GM18861 (cell line): Measurements from ENCODE around the gene GREB1L.

Experiments
- ATAC-seq: cut with Tn5 transposase; IDR thresholded peaks from one replicate; pipeline ENCODE4 v1.9.1; 2021; ENCODE audit not compliant: unreplicated experiment

The GREB1L gene

DNA sequence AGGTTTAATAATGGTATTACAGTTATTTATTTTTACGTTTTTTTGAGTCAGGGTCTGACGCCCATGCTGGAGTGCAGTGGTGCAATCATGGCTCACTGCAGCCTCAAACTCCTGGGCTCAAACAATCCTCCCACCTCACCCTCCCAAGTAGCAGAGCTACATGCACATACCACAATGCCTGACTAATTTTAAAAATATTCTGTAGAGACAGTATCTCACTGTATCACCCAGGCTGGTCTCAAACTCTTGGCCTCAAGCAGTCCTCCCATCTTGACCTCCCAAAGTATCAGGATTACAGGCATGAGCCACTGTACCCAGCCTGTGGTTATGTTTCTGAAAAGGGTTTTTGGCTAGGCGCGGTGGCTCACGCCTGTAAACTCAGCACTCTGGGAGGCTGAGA lies 237.7 kb downstream of the GREB1L start:
- no peak for ATAC-seq

DNA sequence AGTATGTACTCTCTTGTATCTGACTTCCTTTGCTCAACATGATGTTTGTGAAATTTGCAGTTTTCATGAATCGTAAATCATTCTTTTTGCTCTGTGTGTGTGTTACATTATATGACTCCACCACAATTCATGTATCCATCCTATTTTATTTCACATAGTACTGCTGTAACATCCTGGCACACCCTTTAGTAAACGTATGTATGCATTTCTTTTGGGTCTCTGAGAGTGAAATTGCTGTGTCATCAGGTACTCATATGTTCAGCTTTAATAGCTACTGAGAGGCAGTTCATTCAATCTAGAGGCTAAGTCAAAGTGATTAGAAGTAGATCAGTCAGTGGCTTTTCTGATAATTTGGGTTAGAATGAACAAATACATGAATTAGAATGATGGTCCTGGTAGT lies 239.7 kb downstream of the GREB1L start:
- ATAC-seq = no peak

DNA sequence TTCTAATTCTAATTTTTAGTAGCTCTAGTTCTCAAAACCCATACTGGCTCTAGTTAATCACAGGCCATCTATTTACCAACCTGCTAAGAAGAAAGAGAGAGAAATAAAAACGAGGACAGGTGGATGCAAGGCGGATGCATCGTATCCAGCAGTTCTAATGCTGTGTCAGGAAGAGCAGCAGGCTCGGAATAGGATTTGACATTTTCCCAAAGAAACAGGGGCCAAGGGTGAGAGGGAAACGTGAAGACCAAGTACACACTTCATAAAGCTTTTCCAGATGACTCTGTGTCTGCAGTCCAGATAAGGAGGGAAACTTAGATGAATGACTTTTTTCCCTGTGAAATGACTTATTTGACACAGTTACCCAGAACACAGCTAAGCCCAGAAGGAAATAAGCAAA lies 241.0 kb downstream of the GREB1L start:
- no peak for ATAC-seq

DNA sequence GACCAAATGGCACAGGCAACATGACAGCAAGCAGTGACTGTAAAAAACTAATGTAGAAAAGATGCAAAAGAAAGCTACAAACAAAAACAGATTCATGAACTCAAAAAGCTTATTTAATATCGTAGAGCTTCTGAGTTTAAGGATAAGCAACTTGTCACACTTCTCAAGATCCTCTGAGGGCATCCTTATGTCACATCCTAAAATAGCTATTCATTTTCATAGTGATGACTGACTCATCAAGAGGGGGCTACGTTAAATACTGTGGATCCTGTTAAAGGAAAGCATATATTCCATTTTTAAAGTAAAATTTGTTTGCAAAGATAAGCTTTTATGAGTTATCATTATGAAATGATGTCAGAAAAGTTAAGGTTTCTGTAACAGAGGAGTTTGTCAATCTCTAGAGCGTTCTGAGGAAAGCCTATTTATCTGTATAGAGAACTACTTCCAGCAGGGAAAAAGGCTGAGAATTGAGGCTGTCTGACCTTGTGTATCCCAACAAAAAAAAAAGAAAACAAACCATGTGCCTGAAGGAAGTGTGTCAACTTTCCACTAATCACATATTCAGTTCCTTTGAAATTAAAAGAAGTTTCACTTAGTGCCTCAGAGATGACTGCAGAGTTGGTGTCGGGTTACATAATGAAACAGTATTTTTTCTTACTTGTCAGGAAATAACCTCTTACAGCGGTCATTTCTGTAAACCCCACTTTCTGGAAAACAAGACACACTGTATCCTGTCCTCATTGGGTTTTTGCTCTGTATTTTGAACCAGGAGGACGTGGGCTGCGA lies 243.0 kb downstream of the GREB1L start:
- ATAC-seq = no peak

DNA sequence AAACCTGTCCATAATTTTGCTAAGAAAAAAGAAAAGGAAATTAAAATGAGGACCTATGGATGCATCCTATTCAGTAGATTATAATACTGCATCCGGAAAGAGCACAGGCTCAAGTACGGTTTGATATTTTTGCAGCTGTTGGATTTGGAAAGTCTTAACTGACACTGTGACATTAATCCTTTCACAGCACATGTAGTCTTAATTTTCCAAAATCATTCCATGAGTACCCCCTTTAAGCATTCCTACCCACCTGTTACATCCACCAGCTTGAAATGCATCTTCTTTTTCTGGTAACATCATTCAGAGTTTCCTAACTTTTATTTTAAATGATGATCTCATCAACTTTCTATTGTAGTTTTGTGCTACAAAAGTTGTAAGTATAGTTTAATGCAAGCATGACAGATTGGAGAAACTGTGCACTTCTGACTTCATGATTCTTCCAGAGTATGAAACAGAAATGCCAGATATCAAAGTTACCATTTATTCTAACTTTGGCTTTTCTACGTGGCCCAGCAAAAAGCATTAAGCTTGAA lies 244.9 kb downstream of the GREB1L start:
- no peak for ATAC-seq

DNA sequence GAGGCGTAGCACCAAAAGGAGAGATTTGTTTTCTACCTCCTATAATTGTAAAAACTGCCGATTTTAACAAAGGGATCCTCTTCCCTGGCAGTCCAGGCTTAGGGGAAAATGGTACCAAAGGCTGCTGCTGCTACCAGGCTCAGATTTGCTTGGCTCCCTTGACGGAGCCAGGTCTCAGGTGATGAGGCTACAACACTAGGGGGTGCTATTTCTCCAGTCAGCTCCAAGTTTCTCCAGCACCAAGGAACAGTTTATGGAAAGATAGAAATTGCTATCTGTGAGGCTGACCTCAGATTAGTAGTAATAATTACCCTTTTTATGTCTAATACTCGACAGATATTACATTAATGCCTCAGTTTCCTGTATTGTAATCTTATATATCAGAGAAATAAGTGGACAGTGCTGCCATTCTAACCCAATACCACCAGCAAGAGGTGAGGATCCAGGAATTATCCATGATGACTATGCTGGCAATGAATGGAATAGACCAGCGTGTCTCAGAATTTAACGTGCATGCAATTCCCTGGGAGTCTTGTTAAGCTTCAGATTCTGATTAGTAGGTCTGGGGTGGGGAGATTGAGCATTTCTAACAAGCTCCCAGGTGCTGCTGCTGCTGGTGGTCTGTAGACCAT lies 247.2 kb downstream of the GREB1L start:
- ATAC-seq = no peak

DNA sequence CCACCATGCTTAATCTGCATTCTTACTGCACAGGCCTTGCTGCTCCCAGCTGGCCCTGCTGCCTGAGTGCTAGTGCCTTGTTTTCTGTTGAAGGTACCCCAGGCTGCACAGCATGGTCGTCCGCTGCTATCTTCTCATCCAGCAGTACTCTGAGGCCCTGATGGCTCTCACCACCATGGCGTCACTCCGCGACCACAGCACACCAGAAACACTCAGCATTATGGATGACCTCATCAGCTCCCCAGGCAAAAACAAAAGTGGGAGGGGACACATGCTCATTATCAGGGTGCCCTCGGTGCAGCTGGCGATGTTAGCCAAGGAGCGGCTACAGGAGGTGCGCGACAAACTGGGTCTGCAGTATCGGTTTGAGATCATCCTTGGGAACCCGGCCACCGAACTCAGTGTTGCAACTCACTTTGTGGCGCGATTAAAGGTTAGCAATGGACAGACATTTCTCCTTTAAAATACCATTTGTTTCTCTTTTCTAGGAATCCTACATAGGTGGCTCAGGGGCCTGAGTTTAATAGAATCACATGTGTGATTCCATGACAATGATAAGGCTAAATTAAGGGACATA lies 248.0 kb downstream of the GREB1L start:
- no peak for ATAC-seq

DNA sequence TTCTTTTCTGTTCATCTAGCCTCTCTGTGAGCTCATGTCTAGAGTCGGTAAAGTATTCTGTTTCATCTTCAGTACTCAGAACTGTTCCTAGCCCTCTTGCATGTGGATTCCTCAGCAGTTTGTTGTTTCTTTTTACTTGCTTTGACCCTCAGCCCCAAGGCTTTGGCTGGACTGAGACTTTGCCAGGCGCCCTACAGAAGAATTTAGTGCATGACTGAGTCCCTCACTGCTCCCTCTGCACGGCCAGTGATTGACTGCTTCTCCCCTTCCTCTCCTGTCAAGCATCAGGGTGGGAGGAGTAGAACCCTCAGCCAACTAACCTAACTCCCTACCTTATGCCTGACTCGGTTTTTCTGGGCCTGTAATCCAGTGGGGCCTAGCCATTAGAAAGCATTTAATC lies 248.7 kb downstream of the GREB1L start:
- ATAC-seq = no peak

DNA sequence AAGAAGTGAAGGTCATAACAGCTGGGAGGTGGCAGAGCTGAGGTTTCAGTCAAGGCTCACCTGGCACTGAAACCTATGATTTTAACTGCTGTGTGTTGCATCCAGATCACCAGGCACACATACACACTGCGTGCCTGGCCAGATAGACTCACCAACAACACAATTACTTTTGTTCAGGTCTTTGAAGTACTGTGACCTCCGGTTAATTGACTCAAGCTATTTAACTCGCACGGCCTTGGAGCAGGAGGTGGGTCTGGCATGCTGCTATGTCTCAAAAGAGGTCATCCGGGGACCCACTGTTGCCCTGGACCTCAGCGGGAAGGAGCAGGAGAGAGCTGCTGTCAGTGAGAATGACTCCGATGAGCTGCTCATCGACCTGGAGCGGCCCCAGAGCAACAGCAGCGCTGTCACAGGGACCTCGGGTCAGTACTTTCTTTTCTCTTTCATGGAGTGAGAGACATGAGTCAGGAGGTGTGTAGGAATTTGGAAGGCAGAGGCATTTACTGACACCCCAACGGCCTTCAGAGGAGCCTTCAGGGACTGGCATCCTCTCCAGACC lies 254.3 kb downstream of the GREB1L start:
- ATAC-seq = no peak

DNA sequence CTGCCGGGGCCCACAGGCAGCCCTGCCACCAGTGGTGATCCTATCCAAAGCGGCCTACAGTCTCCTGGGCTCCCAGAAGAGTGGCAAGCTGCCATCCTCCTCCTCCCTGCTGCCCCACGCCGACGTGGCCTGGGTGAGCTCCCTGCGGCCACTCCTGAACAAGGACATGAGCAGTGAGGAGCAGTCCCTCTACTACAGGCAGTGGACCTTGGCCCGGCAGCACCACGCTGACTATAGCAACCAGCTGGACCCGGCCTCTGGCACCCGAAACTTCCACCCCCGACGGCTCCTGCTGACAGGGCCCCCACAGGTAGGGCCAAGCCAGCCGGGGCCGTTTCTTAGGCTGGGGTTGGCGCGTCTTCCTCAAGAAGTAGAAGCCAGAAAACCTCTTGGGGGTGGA lies 258.0 kb downstream of the GREB1L start:
- ATAC-seq = no peak

DNA sequence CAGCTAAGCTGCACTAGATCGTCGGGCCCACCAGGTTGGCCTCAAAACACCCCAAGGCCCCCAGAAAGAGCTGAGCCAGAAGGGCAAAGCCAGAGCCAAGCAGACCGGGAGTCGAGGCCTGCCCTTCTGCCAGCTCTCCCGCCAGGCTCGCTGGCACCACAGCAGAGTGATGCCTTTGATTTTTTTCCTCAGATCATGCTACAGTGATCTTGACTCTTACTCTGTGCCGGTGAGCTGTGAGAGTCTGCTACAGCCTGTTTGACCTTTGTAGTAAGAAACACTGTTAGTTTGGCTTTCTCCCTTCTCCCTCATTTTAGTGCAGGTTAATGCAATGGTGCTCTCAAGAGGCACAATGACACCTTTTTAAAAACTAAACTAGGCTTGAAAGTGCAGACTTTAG lies 260.6 kb downstream of the GREB1L start:
- ATAC-seq = no peak

DNA sequence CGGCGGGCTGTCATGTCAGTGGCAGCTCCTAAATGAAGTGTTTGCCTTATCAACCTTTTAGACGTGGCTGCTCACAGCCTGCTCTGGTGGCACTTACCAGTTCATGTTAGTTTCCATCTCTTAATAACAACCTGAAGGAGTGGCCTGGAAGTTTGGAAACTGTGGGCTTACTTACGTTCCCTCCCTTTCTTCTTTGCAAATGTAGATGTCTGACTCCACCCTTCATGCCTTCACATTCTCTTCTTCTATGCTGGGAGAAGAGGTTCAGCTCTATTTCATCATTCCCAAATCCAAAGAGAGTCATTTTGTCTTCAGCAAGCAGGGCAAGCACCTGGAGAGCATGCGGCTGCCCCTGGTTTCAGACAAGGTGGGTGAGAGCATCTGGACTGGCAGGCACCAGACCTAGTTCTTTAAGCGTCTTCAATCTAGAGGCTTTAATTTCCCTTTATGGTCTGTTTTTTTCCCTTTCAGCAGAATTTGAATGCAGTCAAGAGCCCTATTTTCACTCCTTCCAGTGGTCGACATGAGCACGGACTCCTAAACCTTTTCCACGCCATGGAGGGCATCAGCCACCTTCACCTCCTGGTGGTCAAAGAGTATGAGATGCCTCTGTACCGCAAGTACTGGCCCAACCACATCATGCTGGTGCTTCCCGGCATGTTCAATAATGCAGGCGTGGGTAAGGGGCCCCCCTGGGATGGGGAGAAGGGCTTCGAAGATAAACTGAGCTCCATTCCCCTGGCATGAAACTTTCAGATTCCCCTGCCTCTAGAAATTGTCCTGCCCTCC lies 266.1 kb downstream of the GREB1L start:
- no peak for ATAC-seq

DNA sequence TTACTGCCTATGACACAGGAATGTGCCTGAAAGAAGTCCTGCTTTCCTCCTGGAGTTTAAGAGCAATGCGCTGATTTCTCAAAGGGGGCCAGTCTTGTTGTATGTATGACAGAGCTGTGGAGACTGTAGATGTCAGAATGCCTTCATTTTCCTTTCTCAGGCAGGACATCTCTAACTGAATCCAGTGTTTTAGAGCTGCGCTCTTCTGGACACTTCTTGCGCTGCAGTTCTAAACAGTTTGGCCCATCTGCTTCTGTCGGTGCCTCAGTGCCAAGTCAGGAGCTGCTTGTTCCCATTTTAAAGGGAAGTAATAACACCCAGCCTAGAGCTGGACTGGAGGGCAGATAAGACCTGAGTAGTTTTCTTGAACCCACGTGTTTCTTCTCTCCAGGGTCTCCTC lies 267.0 kb downstream of the GREB1L start:
- ATAC-seq = no peak

DNA sequence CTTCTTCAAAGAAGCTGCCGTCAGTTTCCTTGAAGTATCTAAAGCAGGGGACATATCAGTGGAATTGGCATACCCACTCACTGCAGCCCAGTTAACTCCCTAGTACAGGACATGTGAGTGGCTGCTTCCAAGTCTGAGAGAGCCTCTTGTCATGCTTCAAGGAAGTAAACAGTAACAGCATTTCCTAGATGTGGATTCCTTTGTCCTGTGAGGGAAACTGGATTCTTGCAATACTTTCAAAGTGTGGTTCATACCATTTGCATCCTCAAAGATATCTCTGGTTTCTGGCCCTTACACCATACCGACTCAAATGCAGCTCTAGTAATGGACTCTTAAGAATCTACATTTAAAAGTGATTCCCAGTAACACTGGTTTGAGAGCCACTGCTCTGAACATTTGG lies 271.3 kb downstream of the GREB1L start:
- ATAC-seq = no peak

DNA sequence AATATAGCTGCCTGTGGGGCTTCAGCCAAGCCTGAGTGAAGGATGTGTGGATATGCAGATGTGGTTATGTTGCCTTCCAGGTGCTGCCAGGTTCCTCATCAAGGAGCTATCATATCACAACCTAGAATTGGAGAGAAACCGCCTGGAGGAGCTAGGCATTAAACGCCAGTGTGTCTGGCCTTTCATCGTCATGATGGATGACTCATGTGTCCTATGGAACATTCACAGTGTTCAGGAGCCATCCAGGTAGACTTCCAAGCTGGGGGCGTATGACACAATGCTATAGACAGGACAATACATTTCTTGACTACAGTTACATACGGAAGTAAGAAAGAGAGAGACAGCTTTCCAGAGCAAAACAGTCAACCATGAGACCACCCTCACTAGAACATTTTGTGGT lies 271.7 kb downstream of the GREB1L start:
- no peak for ATAC-seq

DNA sequence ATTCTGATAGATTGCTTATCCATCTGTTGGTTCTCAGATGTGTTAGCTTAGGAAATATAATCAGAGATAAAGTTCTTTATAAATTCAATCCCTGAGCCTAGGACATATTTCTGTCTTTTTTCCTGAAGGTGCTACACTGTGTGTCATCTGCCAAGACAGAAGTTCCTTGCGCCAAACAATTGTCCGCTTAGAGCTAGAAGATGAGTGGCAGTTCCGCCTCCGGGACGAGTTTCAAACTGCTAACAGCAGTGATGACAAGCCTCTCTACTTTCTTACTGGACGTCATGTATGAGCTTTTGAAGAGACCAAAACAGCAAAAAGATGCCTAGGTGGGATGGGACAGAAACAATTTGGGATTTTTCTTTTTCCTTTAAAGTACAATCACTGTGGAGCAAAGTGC lies 280.5 kb downstream of the GREB1L start:
- ATAC-seq = no peak

DNA sequence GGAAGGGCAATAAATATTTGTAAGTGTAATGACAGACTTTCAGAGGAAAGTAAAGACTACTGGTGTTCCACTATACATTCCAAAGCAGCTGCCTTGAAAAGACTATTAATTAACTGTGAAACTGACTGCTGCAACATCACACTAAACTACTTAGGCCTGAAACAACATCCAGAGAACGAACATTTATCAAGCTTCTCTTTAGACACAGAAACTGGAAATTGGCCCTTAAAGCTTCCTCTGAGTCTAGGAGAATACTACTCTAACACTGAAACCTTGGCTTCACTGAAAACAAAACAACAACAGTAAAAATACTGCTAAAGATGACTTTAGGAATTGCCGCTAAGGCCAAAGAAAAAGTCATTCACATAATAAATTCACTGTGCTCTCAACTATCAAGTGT lies 283.9 kb downstream of the GREB1L start:
- no peak for ATAC-seq

DNA sequence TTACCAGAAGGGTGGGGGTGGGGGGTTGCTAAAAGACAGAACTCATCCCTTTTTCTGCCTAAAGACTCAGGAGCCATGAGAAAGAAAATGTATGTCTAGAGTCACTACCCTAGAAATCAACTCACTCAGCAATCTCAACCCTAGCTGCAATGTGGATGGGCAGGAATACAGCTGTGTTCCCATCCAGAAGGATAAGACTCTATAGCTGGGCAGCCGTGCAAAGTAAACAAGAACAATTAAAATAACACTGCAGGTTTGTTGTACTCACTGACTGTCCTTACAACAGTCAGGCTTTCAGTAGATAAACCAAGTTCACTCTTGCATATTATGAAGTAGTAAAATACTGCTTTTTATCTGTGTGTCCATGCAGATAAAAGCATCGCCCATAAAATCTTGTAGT lies 284.4 kb downstream of the GREB1L start:
- ATAC-seq = no peak

DNA sequence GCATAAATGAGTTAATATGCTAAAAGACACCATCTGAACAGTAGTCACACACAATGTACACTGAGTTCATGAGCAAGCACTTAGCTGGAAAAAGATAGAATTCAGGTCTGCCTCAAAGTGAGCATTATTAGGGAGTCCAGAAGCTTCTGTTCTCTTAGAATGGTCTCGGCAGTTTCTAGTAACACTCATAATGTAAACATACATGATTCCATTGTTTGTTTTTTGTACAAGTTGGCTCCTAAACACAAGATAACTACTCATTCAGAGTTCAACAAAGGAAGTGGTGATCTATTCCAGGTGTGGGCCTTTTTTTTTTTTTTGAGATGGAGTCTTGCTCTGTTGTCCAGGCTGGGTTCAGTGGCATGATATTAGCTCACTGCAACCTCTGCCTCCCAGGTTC lies 292.3 kb downstream of the GREB1L start:
- no peak for ATAC-seq

DNA sequence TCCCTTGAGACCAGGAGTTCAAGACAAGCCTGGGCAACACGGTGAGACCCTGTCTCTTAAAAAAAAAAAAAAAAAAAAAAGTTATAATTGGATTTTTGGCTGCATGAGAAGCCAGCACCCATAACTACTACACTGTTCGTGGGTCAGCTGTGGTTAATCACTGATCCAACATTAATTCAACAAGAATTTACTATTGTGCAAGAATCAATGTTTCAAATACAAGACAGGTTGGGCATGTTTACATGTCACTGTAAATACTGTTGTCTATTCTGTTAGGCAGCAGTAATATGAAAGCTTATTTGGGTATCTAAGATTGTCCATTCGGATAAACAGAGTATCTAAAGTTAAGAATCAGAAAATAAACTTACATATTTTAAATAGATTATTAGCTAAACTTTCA lies 296.2 kb downstream of the GREB1L start:
- ATAC-seq = no peak

DNA sequence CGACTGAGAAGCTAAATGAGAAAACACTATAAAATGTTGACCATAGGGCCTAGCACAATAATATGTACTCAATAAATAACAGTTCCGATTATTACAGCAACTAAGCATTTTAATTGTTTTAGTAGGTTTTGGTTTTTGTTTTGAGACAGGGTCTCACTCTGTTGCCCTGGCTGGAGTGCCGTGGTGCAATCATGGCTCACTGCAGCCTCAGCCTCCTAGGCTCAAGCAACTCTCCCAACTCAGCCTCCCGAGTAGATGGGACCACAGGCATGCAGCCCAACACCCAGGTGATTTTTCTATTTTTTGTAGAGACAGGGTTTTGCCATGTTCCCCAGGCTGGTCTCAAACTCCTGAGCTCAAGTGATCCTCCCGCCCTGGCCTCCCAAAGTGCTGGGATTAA lies 304.4 kb downstream of the GREB1L start:
- ATAC-seq = no peak
